ENCODE results near the gene BRD3OS. TPM values are rescaled to one million over a fixed set of nuclear protein-coding genes. Genes with fewer than 3 reads are reported as not detected.

The BRD3OS gene
- total RNA-seq, 1 donor from 2014 or later = 20.2 TPM

DNA sequence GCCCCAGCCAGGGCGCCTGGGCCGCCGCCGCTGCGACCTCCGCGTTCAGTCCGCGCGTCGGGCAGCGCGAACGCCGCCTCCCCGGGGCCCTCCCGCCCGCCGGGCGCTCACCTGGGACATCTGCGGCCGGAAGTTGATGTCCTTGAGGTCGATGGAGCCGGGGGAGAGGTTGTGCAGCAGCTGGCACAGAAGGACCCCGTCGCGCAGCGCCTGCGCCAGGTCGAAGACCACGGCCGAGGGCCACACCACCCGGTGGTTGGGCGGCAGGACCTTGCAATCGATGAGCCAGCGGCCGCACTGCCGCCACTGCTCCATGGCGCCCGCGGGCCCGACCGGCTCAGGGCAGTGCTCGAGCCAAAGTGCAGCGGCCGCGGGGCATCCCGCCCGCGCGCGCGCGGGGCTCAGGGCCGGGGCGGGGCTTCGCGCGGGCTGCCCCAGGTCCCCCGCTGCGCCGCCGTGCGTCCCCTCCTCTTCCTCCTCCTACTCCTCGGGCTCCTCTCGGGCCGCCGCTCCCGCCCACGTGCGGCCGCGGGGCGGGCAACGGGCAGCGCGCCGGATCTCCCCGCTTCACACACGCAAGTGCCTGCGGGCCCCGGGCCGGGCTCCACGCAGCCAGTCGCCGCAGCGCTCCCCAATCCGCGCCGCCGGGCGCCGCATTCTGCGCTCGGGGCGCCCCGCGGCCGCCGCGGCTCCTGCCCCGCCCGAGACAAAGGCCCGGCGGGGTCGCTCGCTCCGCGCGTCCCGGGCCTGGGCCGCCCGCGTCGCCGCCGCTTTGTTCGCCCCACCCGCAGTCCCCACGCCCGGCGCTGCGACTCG is 33.1 kb upstream of the BRD3OS start, which contains the start of gene VAV2:
VAV2 (minus strand) TSS at position 361 of the 816 bp plus-strand sequence; CDS start at position 315, 46 bp downstream.
- TF ChIP-seq EZH2 (IDR thresholded peaks at IDR 0.05; ENCODE audit: insufficient read depth, low read length) = no peak
- TF ChIP-seq, protein P1, sequence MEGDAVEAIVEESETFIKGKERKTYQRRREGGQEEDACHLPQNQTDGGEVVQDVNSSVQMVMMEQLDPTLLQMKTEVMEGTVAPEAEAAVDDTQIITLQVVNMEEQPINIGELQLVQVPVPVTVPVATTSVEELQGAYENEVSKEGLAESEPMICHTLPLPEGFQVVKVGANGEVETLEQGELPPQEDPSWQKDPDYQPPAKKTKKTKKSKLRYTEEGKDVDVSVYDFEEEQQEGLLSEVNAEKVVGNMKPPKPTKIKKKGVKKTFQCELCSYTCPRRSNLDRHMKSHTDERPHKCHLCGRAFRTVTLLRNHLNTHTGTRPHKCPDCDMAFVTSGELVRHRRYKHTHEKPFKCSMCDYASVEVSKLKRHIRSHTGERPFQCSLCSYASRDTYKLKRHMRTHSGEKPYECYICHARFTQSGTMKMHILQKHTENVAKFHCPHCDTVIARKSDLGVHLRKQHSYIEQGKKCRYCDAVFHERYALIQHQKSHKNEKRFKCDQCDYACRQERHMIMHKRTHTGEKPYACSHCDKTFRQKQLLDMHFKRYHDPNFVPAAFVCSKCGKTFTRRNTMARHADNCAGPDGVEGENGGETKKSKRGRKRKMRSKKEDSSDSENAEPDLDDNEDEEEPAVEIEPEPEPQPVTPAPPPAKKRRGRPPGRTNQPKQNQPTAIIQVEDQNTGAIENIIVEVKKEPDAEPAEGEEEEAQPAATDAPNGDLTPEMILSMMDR (IDR thresholded peaks at IDR 0.05; ENCODE audit: insufficient read depth, low read depth, low read length) = no peak
- peaks cover 52% of the 10 kb centered on the region for H3K79me2 ChIP-seq (ENCODE audit: insufficient read depth, low read length)
- H3K4me2 ChIP-seq (ENCODE audit: low read length) = peak within 1 kb of the TSS; percentile 94
- H4K20me1 ChIP-seq (ENCODE audit: insufficient read depth, low read length) = peaks cover 49% of the 10 kb centered on the region
- no peaks in the 10 kb centered on the region for H3K27me3 ChIP-seq (ENCODE audit: insufficient read depth, low read length)
- Mint-ChIP-seq H3K27ac (ENCODE audit: unreplicated experiment) (no peak within 1 kb of the TSS), H3K4me3 (ENCODE audit: unreplicated experiment) (peak within 1 kb of the TSS; percentile 94), H3K36me3 (ENCODE audit: low read depth, unreplicated experiment) (no peaks in the 10 kb centered on the region), H3K4me1 (ENCODE audit: low read depth, unreplicated experiment) (peaks cover 9% of the 10 kb centered on the region), H3K27me3 (ENCODE audit: low read depth, unreplicated experiment) (peaks cover 3% of the 10 kb centered on the region), H3K9me3 (ENCODE audit: unreplicated experiment) (no peaks in the 10 kb centered on the region)
- peak within 1 kb of the TSS; percentile 84 for H2AFZ ChIP-seq (ENCODE audit: low read depth, low read length)
- peak within 1 kb of the TSS; percentile 88 for H3K27ac ChIP-seq (ENCODE audit: low read depth, low read length)
- no peaks in the 10 kb centered on the region for H3K9me3 ChIP-seq (ENCODE audit: insufficient read depth, low read depth, low read length)
- DNase-seq (ENCODE audit: low read depth) (no peak), FAIRE-seq (no peak)
- H3K4me3 ChIP-seq (ENCODE audit: insufficient read depth, low read depth, low read length) = peak within 1 kb of the TSS; percentile 78
- no peaks in the 10 kb centered on the region for H3K36me3 ChIP-seq (ENCODE audit: insufficient read depth, low read length)
- H3K4me1 ChIP-seq (ENCODE audit: insufficient read depth, low read length) = peaks cover 32% of the 10 kb centered on the region
- H3K9ac ChIP-seq (ENCODE audit: low read length) = peak within 1 kb of the TSS; percentile 89

DNA sequence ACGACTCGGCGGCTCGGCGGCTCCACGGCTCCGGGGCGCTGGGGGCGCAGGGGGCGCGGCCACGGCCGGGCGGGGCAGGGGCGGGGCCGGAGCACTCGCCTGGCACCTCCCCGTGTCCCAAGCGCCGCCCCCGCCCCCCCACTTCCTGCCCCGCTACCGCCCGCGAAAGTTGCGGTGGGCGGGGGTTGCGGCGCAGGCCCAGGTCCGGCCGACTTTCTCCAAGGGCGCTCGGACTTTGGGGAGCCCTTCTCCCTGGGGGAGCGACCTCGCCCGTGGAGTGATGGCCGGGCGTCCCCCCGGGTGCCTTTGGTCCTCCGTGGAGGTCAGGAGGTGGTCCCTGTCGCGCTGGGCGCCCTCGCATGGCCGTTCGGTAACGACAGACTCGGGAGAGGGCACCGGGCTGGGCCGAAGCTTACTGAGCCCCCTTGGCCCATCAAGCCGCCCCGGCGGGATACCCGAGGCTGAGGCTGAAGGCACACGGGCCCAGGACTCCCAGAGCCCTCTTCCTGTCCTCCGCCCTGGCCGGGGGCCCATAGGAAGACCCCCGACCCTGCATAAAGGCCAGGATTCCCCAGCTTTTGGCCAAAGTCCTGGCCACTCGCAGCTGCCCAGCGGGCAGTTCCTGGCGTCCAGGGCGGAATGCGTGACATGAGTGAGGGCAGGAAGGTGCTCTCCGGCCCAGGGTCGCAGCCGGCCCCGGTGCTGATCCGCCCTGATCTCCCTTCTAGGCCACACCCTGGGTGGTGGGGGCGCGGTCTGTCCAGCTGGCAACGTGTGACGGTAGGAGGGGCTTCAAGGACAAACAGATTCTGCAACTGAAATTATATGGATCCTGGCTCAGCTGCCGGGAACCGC is 32.3 kb upstream of the BRD3OS start:
- Mint-ChIP-seq H3K27me3 (ENCODE audit: low read depth, unreplicated experiment) (peaks cover 7% of the 10 kb centered on the region), H3K4me1 (ENCODE audit: low read depth, unreplicated experiment) (peaks cover 7% of the 10 kb centered on the region), H3K27ac (ENCODE audit: unreplicated experiment) (no peak overlapping the region), H3K9me3 (ENCODE audit: unreplicated experiment) (no peaks in the 10 kb centered on the region), H3K4me3 (ENCODE audit: unreplicated experiment) (peak overlapping the region; percentile 83), H3K36me3 (ENCODE audit: low read depth, unreplicated experiment) (no peaks in the 10 kb centered on the region)
- FAIRE-seq = no peak
- peak; percentile 82 for DNase-seq (ENCODE audit: low read depth)
- peak overlapping the region; percentile 78 for H3K4me3 ChIP-seq (ENCODE audit: insufficient read depth, low read depth, low read length)
- H3K27me3 ChIP-seq (ENCODE audit: insufficient read depth, low read length) = no peaks in the 10 kb centered on the region
- H3K4me2 ChIP-seq (ENCODE audit: low read length) = peak overlapping the region; percentile 94
- H3K79me2 ChIP-seq (ENCODE audit: insufficient read depth, low read length) = peaks cover 43% of the 10 kb centered on the region
- H2AFZ ChIP-seq (ENCODE audit: low read depth, low read length) = peak overlapping the region; percentile 84
- TF ChIP-seq EZH2 (IDR thresholded peaks at IDR 0.05; ENCODE audit: insufficient read depth, low read length) = no peak
- TF ChIP-seq, protein P1 (IDR thresholded peaks at IDR 0.05; ENCODE audit: insufficient read depth, low read depth, low read length) = peak; percentile 9
- peak overlapping the region; percentile 89 for H3K9ac ChIP-seq (ENCODE audit: low read length)
- peaks cover 32% of the 10 kb centered on the region for H3K4me1 ChIP-seq (ENCODE audit: insufficient read depth, low read length)
- peaks cover 40% of the 10 kb centered on the region for H4K20me1 ChIP-seq (ENCODE audit: insufficient read depth, low read length)
- peak overlapping the region; percentile 88 for H3K27ac ChIP-seq (ENCODE audit: low read depth, low read length)
- H3K36me3 ChIP-seq (ENCODE audit: insufficient read depth, low read length) = no peaks in the 10 kb centered on the region
- no peaks in the 10 kb centered on the region for H3K9me3 ChIP-seq (ENCODE audit: insufficient read depth, low read depth, low read length)

Data from astrocyte (in vitro differentiated cells and primary cell).